ENCODE results near the gene GAREM1.
A peak's percentile ranks its signal among the peaks of the same experiment; 100 is the strongest.
"Not testable (repeated sequence)": the region's sequence is repeated elsewhere in the genome, so short reads cannot be mapped to it uniquely, and the experiment has no call there.

GAREM1 gene

GRCh38 chr18:32470714-32471633 lies at the start of gene GAREM1:
GAREM1 (minus strand) TSS chr18:32470882; CDS start chr18:32470428, 454 bp downstream.
- DNase-seq (ENCODE audit: low read depth) = peak; percentile 62

- DNase-seq (ENCODE audit: low read depth) = no peak
These were observed 40.5 kb upstream of the GAREM1 start for GRCh38 chr18:32511147-32511546.

DNA sequence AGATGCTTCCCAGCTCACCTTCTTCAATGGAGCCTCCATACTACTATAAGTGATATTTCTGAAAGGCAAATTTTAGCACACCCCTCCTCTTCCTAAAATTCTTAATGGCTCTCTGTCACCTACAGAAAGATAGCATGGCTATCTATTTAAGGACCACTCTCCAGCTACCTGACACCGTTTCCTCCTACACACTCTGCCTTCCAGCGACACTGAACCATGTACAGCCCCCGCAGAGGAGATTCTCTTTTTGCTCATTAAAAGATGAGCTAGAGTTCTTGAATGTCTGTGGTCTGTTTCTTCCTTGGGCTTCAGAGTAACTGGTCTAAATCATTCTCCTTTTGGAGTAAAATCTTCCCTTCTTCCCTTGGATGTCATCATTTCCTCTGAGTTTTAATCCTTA lies 38.4 kb upstream of the GAREM1 start:
- no peak for DNase-seq (ENCODE audit: low read depth)

- DNase-seq (ENCODE audit: low read depth) = no peak
These were observed 36.4 kb upstream of the GAREM1 start for GRCh38 chr18:32507093-32507492.

DNA sequence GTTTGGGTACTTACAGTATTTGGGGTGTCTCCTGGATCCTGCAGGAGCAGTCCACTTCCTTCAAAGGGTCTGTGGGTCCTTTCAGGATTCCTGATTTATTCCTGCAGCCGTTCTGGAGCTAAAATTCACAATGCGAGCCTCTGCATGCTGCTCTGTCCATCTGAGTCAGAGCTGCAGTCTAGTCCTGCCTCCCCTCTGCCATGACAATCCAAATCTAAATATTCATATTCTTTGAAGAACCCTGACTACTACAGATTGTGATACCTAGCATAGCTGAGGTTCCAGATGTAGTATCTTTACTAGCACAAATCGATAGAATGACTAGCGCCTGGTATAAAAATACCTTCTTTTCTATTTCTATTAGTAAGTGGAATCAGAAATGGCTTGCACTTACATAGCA lies 31.3 kb upstream of the GAREM1 start:
- no peak for DNase-seq (ENCODE audit: low read depth)

DNA sequence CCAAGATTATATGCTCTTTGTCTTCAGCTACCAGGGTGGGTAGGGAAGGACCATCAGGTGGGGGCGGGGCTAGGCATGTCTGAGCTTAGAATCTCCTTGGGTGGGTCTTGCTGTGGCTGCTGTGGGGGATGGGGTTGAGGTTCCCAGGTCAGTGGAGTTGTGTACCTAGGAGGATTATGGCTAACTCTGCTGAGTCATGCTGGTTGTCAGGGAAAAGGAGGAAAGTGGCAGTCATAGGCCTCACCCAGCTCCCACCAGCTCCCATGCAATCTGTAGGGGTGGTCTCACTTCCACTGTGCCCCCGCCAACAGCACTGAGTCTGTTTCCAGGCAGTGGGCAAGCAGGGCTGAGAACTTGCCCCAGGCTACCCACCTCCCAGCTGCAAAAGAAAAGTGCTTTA lies 30.6 kb upstream of the GAREM1 start:
- DNase-seq (ENCODE audit: low read depth) = not testable (repeated sequence)

- DNase-seq (ENCODE audit: low read depth) = no peak
These were observed 12.3 kb upstream of the GAREM1 start for GRCh38 chr18:32483002-32483401.

- DNase-seq (ENCODE audit: low read depth) = no peak
These were observed 11.4 kb upstream of the GAREM1 start for GRCh38 chr18:32482117-32482516.

DNA sequence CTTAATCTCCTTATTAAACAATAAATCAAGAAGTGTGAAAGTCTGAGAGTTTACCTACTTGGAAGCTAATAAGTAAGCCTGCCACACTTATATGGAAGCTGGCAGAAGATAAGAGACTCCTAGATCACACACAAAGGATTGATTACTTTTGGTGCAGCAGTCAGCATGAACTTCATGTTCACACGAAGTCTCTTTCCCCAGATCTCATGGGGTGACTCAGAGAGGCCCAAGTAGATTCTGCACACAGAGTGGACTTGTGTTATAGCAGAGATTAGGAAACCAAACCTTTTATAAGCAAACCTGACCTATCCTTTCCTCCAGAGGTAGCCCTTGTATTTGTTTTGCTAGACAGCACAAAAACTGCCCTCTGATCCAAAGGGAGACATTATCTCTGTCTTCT lies 9.9 kb upstream of the GAREM1 start:
- DNase-seq (ENCODE audit: low read depth) = no peak

DNA sequence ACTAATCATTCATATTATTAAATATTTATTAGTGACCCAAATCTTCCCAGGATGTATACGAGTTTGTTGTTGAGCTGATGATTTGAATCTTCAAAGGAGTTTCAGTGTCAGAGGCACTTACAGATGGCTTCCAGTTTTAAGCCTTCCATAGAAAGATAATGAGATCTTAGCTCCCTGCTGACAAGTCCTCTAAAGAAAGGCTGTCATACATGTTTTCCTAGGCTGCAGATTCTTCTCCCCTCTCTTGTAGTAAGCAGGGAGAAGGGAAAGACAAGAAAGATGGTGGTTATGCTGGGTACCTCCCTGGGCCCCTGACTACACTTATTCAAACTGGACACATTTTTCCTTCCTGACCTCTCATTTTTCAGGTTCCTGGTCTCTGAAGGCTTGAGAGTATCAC lies 8.1 kb upstream of the GAREM1 start:
- no peak for DNase-seq (ENCODE audit: low read depth)

DNA sequence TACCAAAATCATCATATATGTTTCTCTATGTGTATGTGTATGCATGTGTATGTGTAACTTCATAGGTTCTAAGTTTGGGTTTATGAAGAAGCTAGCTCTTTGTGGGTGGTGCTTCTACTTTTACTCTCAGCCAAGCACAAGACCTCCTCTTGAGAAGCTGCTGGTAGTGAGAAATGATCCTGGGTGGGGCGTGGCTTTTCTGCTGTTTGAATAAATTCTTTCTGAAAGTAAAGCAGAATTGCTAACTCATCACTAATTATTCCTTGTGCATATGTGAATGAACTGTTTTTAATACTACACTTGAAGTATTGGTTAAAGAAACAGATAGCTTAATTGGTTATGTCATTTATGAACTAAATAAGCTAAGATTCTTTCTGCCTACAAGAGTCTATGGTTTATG lies 7.6 kb upstream of the GAREM1 start:
- no peak for DNase-seq (ENCODE audit: low read depth)

DNA sequence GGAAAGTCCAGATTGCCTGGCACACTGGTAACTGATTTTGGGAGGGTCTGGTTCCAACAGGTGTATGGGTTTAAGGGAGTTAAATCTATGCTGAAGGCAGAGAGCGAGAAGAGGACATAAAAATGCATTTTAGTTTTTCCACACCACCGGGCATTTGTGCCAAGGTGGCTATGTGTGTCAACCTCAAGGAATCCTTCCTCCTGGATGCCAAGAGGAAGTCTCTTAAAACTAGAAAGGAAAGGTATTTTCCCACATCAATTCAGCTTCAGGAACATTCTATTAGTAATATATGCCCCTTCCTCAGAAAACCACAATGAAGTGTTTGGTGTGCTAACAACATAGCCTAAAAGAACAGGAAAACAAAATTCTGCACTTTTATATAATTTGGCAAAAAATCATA lies 5.4 kb upstream of the GAREM1 start:
- DNase-seq (ENCODE audit: low read depth) = no peak

GRCh38 chr18:32475069-32475468 lies 4.4 kb upstream of the GAREM1 start:
- DNase-seq (ENCODE audit: low read depth) = not testable (repeated sequence)

GRCh38 chr18:32473325-32473724 lies 2.6 kb upstream of the GAREM1 start:
- DNase-seq (ENCODE audit: low read depth) = no peak

- DNase-seq (ENCODE audit: low read depth) = no peak
These were observed 2.2 kb upstream of the GAREM1 start for GRCh38 chr18:32472841-32473240.

DNA sequence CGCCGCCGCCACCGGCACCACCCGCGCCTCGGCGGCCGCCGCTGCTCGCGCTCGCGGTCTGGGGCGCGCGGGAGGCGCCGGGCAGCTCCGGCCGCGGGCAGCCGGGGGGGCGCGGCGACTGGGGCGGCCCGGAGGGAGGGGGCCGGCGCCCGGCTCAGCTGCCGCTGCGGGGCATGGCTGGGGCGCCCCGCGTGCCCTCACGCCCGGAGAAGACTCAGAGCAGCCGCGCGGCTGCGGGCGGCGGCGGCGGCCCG lies 295 bp downstream of the GAREM1 start:
- no peak for DNase-seq (ENCODE audit: low read depth)

DNA sequence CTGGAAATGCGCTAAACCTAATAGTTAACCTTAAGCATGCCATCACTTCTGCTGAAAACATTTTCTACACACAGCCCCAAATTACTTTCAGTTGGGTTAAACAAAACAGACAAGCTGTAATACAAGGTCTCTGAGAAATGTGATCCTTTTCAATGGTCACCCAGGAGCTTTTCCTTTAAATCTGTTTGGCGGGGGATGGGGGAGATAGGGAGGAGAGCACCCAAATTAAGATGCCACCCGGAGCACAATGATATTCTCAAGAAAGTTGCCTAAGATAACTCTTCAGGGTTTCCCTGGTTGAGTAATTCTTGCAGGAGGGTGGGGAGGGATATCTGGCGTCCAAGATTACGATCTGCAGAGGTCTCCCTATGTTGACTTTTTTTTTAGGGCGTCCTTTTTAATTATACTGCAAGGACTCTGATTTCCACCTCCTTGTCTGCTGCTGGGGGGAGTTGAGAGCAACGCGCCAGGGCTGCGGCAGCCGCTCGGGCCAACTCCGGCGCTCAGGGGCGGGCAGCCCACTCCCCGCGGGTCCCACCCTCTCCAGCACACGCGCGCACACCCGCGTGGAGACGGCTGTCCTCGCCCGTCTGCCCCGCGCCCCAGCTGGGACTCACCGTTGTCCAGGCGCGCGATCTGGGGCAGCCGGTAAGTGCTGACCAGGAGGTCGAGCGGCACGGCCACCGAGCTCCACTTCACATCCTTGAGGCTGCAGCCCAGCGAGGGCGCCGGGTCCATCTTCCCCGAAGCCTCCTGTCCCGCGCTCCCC lies 807 bp downstream of the GAREM1 start:
- no peak for DNase-seq (ENCODE audit: low read depth)

- no peak for DNase-seq (ENCODE audit: low read depth)
These were observed 1.5 kb downstream of the GAREM1 start for GRCh38 chr18:32469190-32469651.

GRCh38 chr18:32468147-32468845 lies 2.4 kb downstream of the GAREM1 start:
- no peak for DNase-seq (ENCODE audit: low read depth)

GRCh38 chr18:32461709-32462272 lies 8.9 kb downstream of the GAREM1 start:
- no peak for DNase-seq (ENCODE audit: low read depth)

- DNase-seq (ENCODE audit: low read depth) = no peak
These were observed 10.4 kb downstream of the GAREM1 start for GRCh38 chr18:32460171-32460731.

Measured in activated T-cell treated with anti-CD3 and anti-CD28 coated beads for 1 hour (primary cell).